ENCODE measurements around the gene RSPO1.
"Not testable (repeated sequence)": the region's sequence is repeated elsewhere in the genome, so short reads cannot be mapped to it uniquely, and the experiment has no call there.

RSPO1 gene

GRCh38 chr1:37612186-37612585 is 22.5 kb downstream of the RSPO1 start:
- no peak for DNase-seq

- DNase-seq = no peak
These were observed 24.7 kb downstream of the RSPO1 start for GRCh38 chr1:37609994-37610393.

GRCh38 chr1:37609002-37609401 is 25.7 kb downstream of the RSPO1 start:
- DNase-seq = no peak

GRCh38 chr1:37606481-37607263 is 28.0 kb downstream of the RSPO1 start:
- DNase-seq = peak; percentile 74

- DNase-seq = peak; percentile 75
These were observed 28.8 kb downstream of the RSPO1 start for GRCh38 chr1:37605806-37606474.

- DNase-seq = peak; percentile 95
These were observed 29.5 kb downstream of the RSPO1 start for GRCh38 chr1:37605061-37605650.

- peak; percentile 6 for DNase-seq
These were observed 31.7 kb downstream of the RSPO1 start for GRCh38 chr1:37602750-37603694.

- DNase-seq = no peak
These were observed 33.3 kb downstream of the RSPO1 start for GRCh38 chr1:37601441-37601840.

- no peak for DNase-seq
These were observed 34.8 kb downstream of the RSPO1 start for GRCh38 chr1:37599940-37600339.

GRCh38 chr1:37596182-37596667 is 38.5 kb downstream of the RSPO1 start:
- no peak for DNase-seq

GRCh38 chr1:37595440-37596181 is 39.1 kb downstream of the RSPO1 start, which contains the start of gene GNL2:
Gene GNL2, minus strand, starts transcription at chr1:37595937. Its CDS starts 115 bp downstream, at chr1:37595822.
- DNase-seq = peak; percentile 94

- DNase-seq = no peak
These were observed 41.0 kb downstream of the RSPO1 start for GRCh38 chr1:37593726-37594125.

- no peak for DNase-seq
These were observed 45.8 kb downstream of the RSPO1 start for GRCh38 chr1:37588939-37589338.

GRCh38 chr1:37584544-37584943 is 50.1 kb downstream of the RSPO1 start:
- not testable (repeated sequence) for DNase-seq

- DNase-seq = no peak
These were observed 59.0 kb downstream of the RSPO1 start for GRCh38 chr1:37575692-37576091.

GRCh38 chr1:37574834-37575480 is 59.7 kb downstream of the RSPO1 start:
- peak; percentile 34 for DNase-seq

- no peak for DNase-seq
These were observed 64.0 kb downstream of the RSPO1 start for GRCh38 chr1:37570528-37571334.

- no peak for DNase-seq
These were observed 67.7 kb downstream of the RSPO1 start for GRCh38 chr1:37567023-37567422.

- DNase-seq = no peak
These were observed 69.8 kb downstream of the RSPO1 start for GRCh38 chr1:37564892-37565291.

- no peak for DNase-seq
These were observed 71.7 kb downstream of the RSPO1 start for GRCh38 chr1:37562984-37563383.
